Heart left ventricle (tissue), 13 donors: Measurements from ENCODE around the gene NFYA.

ENCODE experiments used
- CTCF ChIP-seq, 12 donors: fragments of 200-600 bp; sonication (generic) in 4 of 12; IDR thresholded peaks; one replicate each; pipeline versions ENCODE4 v1.5.0 to v1.8.0; 2018 to 2022; ENCODE audit warnings: antibody characterized with exemption in 12 of 12, mild to moderate bottlenecking in 5 of 12
- POLR2A ChIP-seq, 2 donors: fragments of 450-650 bp; IDR thresholded peaks; one replicate each; pipeline ENCODE4 v1.6.1; 2017; ENCODE audit warnings: antibody characterized with exemption in 2 of 2, mild to moderate bottlenecking in 2 of 2, moderate library complexity in 2 of 2
- donor health status: ischemic (EF 13 %, LVEDD 7.1; RV severe dilation, severe dysfunction).
- donor health status: DM: no; HTN: yes; CAD: no.
- donor health status: DM: no; HTN: no; CAD: no.
- donor health status: ischemic (EF 25% LVEDD 6.9; RV normal size, moderate dysfunction).
- donor health status: ischemic (EF 25% LVEDD 5.7; RV mildly dilated, moderate dysfunction).
- donor health status: ischemic (EF 35%, LVEDD 5.7; RV mildly dilated, moderate dysfunction).
- donor health status: nonischemic (EF 11% LVEDD 7.7; RV severe dilation, severe dysfunction).
- donor health status: DM: yes; HTN: yes; CAD: no.
- donor health status: PGD.
- donor health status: ischemic (EF 29% LVEDD 5.4; RV normal size, mild dysfunction).
- donor health status: nonischemic (EF 23%, LVEDD 6.1; RV moderate dilation, normal function).

- peak; percentile 74 to 90 (median 86) for TF ChIP-seq CTCF (IDR thresholded peaks at IDR 0.05)
- no peak for TF ChIP-seq POLR2A (IDR thresholded peaks at IDR 0.05)
These were observed 5.9 kb upstream of the NFYA start for GRCh38 chr6:41066867-41067304.
